Kidney (tissue), 14 donors: Measurements from ENCODE around the gene CDKN2A. TPM values are rescaled to one million over a fixed set of nuclear protein-coding genes. Genes with fewer than 3 reads are reported as not detected.

Experiments
- DNase-seq, 5 donors: peaks; one replicate each; pipeline ENCODE4 v3.0.0-alpha.2; 2013 to 2020
- FAIRE-seq: peaks from 2 replicates; lab custom pipeline; 2012; peaks lifted over from hg19 to GRCh38; lab: Jason Lieb, UNC
- H3K27ac ChIP-seq, 2 donors: one replicate each; pipeline ENCODE4 v1.7.0; 2013; ENCODE audit warnings: low read depth in 2 of 2, low read length in 2 of 2, inconsistent platforms in 1 of 2
- H3K27me3 ChIP-seq: one replicate; pipeline ENCODE4 v1.7.1; 2013; ENCODE audit warnings: low read length, inconsistent platforms; ENCODE audit not compliant: control insufficient read depth, insufficient read depth
- H3K36me3 ChIP-seq, 3 donors: one replicate each; pipeline versions ENCODE4 v1.7.0 to v1.7.1; 2013; ENCODE audit warnings: low read length in 3 of 3, control low read depth in 1 of 3, inconsistent platforms in 1 of 3; ENCODE audit not compliant: insufficient read depth in 3 of 3, control insufficient read depth in 2 of 3
- H3K4me1 ChIP-seq, 3 donors: one replicate each; pipeline versions ENCODE4 v1.7.0 to v1.7.1; 2013; ENCODE audit warnings: low read length in 3 of 3, inconsistent platforms in 1 of 3, low read depth in 1 of 3; ENCODE audit not compliant: control insufficient read depth in 2 of 3, insufficient read depth in 2 of 3
- H3K4me3 ChIP-seq, 3 donors: one replicate each; pipeline versions ENCODE4 v1.7.0 to v1.8.1; 2013; ENCODE audit warnings: low read length in 3 of 3, control low read depth in 1 of 3, inconsistent platforms in 1 of 3
- H3K9ac ChIP-seq, 3 donors: one replicate each; pipeline versions ENCODE4 v1.7.0 to v1.7.1; 2013; ENCODE audit warnings: low read length in 3 of 3, control low read depth in 1 of 3, inconsistent platforms in 1 of 3
- H3K9me3 ChIP-seq, 3 donors: one replicate each; pipeline versions ENCODE4 v1.7.0 to v1.7.1; 2013; ENCODE audit warnings: low read length in 3 of 3, control low read depth in 1 of 3, inconsistent platforms in 1 of 3; ENCODE audit not compliant: control insufficient read depth in 2 of 3, insufficient read depth in 1 of 3
- intact Hi-C: fragments of 100-400 bp; cut with DNase I; formaldehyde crosslinking; loops from one replicate; pipeline ENCODE4 v1.11.1; 2022
- polyA plus RNA-seq: library from polyadenylated mRNA; stranded (reverse); fragments of 350-450 nt; fragmentation: Illumina TruSeq; extraction: RNeasy Lipid Tissue Mini Kit (QIAGEN cat#74804); gene quantifications from one replicate; pipeline ENCODE4 v1.2.3, GENCODE V29; 2014; ENCODE audit warnings: low read depth, low replicate concordance; ENCODE audit not compliant: insufficient read depth
- total RNA-seq: library from RNA; stranded (reverse); fragmentation: NEBNext Ultra II Directional; extraction: Animal tissue kit (Norgen Biotek cat#: 25700); gene quantifications from one replicate; pipeline ENCODE4 v1.2.1, GENCODE V29; 2021
- TF ChIP-seq, protein P1 (sequence below): IDR thresholded peaks from 3 replicates; pipeline ENCODE4 v1.5.1; 2012; ENCODE audit warnings: mild to moderate bottlenecking, moderate library complexity, borderline replicate concordance; ENCODE audit not compliant: insufficient read depth; ENCODE audit errors: extremely low read depth
- donor health status: control.
- donor health status: control.
- donor health status: control.
- donor health status: control.
- donor health status: control.
- donor health status: DM: yes; HTN: yes; CAD: no.
- donor health status: Normal renal cell carcinoma (clear cell type).

CDKN2A gene
- total and polyA plus RNA-seq, 2 donors from 2014 or later = 4.1 TPM; not detected in 1

DNA sequence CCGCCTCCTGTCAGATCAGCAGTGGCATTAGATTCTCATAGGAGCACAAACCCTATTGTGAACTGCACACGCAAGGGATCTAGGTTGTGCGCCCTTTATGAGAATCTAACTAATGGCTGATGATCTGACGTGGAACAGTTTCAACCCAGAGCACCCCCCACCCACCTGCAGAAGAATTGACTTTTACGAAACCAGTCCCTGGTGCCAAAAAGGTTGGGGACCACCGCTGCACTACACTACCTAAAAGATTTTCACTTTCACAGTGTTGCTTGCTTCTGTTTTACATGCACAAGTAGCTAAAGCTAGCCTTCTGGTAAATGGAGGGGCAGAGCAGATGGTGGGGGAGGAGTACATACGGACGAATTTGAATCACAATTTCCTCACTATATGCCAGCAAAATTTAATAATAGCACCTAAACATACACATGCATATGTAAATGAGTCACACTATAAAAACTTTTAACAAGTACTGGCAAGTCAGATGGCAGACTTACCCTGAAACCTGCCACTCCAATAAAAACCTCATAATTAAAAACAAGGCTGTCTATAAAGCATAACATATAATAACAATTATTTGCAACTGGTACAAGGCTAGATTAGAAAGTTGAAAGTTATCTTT is 38.9 kb upstream of the CDKN2A start:
- Histone ChIP-seq H3K9ac (no peak overlapping the region), H3K27me3 (no peaks in the 10 kb centered on the region), H3K4me3 (no peak overlapping the region), H3K9me3 (no peaks in the 10 kb centered on the region), H3K36me3 (no peaks in the 10 kb centered on the region), H3K27ac (no peak overlapping the region), H3K4me1 (no peaks in the 10 kb centered on the region)
- FAIRE-seq (no peak), DNase-seq (no peak)
- TF ChIP-seq, protein P1, sequence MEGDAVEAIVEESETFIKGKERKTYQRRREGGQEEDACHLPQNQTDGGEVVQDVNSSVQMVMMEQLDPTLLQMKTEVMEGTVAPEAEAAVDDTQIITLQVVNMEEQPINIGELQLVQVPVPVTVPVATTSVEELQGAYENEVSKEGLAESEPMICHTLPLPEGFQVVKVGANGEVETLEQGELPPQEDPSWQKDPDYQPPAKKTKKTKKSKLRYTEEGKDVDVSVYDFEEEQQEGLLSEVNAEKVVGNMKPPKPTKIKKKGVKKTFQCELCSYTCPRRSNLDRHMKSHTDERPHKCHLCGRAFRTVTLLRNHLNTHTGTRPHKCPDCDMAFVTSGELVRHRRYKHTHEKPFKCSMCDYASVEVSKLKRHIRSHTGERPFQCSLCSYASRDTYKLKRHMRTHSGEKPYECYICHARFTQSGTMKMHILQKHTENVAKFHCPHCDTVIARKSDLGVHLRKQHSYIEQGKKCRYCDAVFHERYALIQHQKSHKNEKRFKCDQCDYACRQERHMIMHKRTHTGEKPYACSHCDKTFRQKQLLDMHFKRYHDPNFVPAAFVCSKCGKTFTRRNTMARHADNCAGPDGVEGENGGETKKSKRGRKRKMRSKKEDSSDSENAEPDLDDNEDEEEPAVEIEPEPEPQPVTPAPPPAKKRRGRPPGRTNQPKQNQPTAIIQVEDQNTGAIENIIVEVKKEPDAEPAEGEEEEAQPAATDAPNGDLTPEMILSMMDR = no peak
- intact Hi-C loops = no loop called here

DNA sequence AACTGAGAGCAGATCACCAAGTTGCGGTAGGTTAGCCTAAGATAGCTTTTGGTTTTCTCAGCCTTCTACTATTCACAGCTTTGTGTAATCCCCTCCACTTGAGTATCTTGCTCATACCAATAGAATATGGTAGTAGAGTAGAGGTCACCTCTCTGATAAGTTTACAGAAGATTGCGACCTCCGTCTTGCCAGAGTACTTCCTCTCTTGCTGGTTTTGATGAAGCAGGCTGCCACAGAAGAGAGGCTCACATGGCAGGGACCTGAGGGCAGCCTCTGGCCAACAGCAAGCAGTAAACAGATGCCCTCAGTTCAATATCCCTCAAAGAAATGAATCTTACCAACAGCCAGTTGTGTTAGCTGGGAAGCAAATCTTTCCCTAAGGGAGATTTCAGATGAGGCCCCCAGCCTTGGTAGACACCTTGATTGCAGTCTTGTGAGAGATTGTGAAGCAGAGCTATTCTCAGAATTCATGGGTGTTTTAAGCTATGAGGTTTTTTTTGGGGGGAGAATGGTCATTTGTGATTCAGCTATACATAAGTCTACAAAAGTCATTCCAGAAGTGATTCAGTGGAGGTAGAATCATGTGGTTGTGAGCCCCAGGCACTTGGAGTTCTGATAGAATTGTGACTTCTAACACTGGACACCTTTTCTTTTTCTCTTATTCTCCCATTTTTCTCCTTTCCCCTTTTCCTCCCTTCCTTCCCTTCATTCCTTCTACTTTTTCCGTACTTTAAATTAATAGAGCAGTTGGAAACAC is 37.6 kb upstream of the CDKN2A start:
- no peak overlapping the region for H3K9ac ChIP-seq

DNA sequence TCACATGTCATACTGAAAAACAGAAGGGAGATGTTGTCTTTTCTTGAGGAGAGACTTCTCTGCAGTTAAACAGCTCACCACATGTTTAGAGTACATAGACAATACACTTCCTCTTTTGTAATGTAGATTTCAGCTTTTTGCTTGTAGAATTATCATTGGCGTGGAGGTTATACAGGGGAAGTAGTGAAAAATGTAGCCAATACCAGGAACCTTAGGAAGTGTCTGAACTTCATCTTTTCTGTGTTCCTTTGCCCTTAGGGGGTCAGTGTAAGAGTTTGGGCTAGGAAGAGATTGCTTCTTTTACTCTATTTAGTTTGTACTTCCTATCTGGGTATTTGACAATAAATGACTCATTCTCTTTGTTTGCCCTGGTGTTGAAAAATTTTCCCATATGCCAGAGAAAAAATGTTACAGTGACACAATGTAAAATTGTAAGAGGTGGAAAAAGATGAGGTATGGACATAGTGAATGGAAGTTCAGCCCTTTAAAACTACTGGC is 36.0 kb upstream of the CDKN2A start:
- DNase-seq (no peak), FAIRE-seq (no peak)
- Histone ChIP-seq H3K4me3 (no peak overlapping the region), H3K4me1 (no peaks in the 10 kb centered on the region), H3K27ac (no peak overlapping the region), H3K27me3 (no peaks in the 10 kb centered on the region), H3K9me3 (no peaks in the 10 kb centered on the region), H3K9ac (no peak overlapping the region), H3K36me3 (no peaks in the 10 kb centered on the region)
- TF ChIP-seq, protein P1 = no peak
- intact Hi-C loops = no loop called here

More for the DNA sequence above, 37.6 kb upstream of the CDKN2A start:
- FAIRE-seq (no peak), DNase-seq (no peak)
- H3K4me1 ChIP-seq = no peaks in the 10 kb centered on the region
- no peaks in the 10 kb centered on the region for H3K36me3 ChIP-seq
- no peak overlapping the region for H3K27ac ChIP-seq
- TF ChIP-seq, protein P1 = no peak
- H3K4me3 ChIP-seq = no peak overlapping the region
- intact Hi-C loops = no loop called here
- no peaks in the 10 kb centered on the region for H3K27me3 ChIP-seq
- no peaks in the 10 kb centered on the region for H3K9me3 ChIP-seq
